ENCODE measurements around the gene RAD51B. TPM values are rescaled to one million over a fixed set of nuclear protein-coding genes. Genes with fewer than 3 reads are reported as not detected.

RAD51B gene
- total and polyA plus RNA-seq, 9 of the 15 experiments (the other 6 are each of a cell fraction or from before 2014, with no cell fraction given): 8.5 to 17.3 (median 11.3) TPM

- H2AFZ ChIP-seq (ENCODE audit: low read depth, low read length): no peak overlapping the region
- no peaks in the 10 kb centered on the region; a peak in 1 of 5 replicates for H3K27me3 ChIP-seq (ENCODE audit: control insufficient read depth in 2 of 2, insufficient read depth in 2 of 2, low read length in 2 of 2)
- FAIRE-seq (no peak), ATAC-seq (no peak), DNase-seq (ENCODE audit: extremely low read depth in 1 of 4, low spot score in 3 of 4) (no peak)
- BruUV-seq (replicated peaks): no TSS peak
- no peak overlapping the region for H3K4me3 ChIP-seq
- H3K79me2 ChIP-seq (ENCODE audit: control insufficient read depth, insufficient read depth, low read length): no peaks in the 10 kb centered on the region
- H3K4me1 ChIP-seq (replicated peaks in 1 of 2; ENCODE audit: control insufficient read depth in 2 of 2, insufficient read depth in 2 of 2, low read length in 2 of 2): no peaks in the 10 kb centered on the region
- in situ Hi-C loops (cut with MboI): no loop called here
- intact Hi-C loops (cut with micrococcal nuclease): no loop called here
- peaks cover 3% of the 10 kb centered on the region for H3K9me3 ChIP-seq (replicated peaks; ENCODE audit: control insufficient read depth, insufficient read depth, low read depth, low read length)
- no peaks in the 10 kb centered on the region for H4K20me1 ChIP-seq (replicated peaks; ENCODE audit: control insufficient read depth, insufficient read depth, low read length)
- H3K27ac ChIP-seq (ENCODE audit: extremely low read depth, low read depth, low read length): no peak overlapping the region
- 63% methylated on average over 2 of the region's 7 CpGs for WGBS (ENCODE audit: insufficient coverage, low coverage, missing lambda C conversion rate)
- H3K9me1 ChIP-seq (ENCODE audit: control insufficient read depth, insufficient read depth, low read length): no peaks in the 10 kb centered on the region
- TF ChIP-seq HDAC2 (IDR thresholded peaks at IDR 0.05): no peak
- no peak for TF ChIP-seq PBX2 (CRISPR knock-in tag; IDR thresholded peaks at IDR 0.05; ENCODE audit: low read depth)
- no peak for TF ChIP-seq PBX2 (tag; conservative IDR thresholded peaks at IDR 0.05; ENCODE audit: low read depth)
- TF ChIP-seq ZNF511 (CRISPR knock-in tag; IDR thresholded peaks at IDR 0.05): no peak
- TF ChIP-seq ETV5 (CRISPR knock-in tag; IDR thresholded peaks at IDR 0.05; ENCODE audit: low read depth): no peak
- no peak for TF ChIP-seq POLR3G (IDR thresholded peaks at IDR 0.05; ENCODE audit: extremely low read depth, insufficient read length, insufficient replicate concordance)
- TF ChIP-seq SIRT6 (IDR thresholded peaks at IDR 0.05; ENCODE audit: low read depth, low read length): no peak
- no peak for TF ChIP-seq ZNF717 (CRISPR knock-in tag; IDR thresholded peaks at IDR 0.05)
- no peak for TF ChIP-seq E2F1 (CRISPR knock-in tag; IDR thresholded peaks at IDR 0.05)
- TF ChIP-seq CAMTA2 (CRISPR knock-in tag; conservative IDR thresholded peaks at IDR 0.05): no peak
- no peak for TF ChIP-seq ZNF197 (CRISPR knock-in tag; IDR thresholded peaks at IDR 0.05; ENCODE audit: low read depth)
- TF ChIP-seq NFIX (CRISPR knock-in tag; IDR thresholded peaks at IDR 0.05; ENCODE audit: low read depth): no peak
- TF ChIP-seq ZNF444 (CRISPR knock-in tag; IDR thresholded peaks at IDR 0.05): no peak
- no peak for TF ChIP-seq POLR2G (IDR thresholded peaks at IDR 0.05; ENCODE audit: low read depth, low read length)
- TF ChIP-seq RFX5 (IDR thresholded peaks at IDR 0.05; ENCODE audit: low read depth, low read length): no peak
- no peak overlapping the region for H3K4me2 ChIP-seq (ENCODE audit: insufficient read depth, low read length)
- H3K9ac ChIP-seq (ENCODE audit: insufficient read depth in 1 of 2, low read depth in 2 of 2, low read length in 2 of 2): no peak overlapping the region
- ChIA-PET CTCF (ENCODE audit: low intra/inter-chr PET ratio) (no interaction called here), POLR2A (no interaction called here)
- no peaks in the 10 kb centered on the region for H3K36me3 ChIP-seq (ENCODE audit: control insufficient read depth, insufficient read depth, low read length)
Measured at GRCh38 chr14:68668531-68668930, 849.0 kb downstream of the RAD51B start.

All from K562 (cell line).